ENCODE data around the gene TRIM72. TPM values are rescaled to one million over a fixed set of nuclear protein-coding genes. Genes with fewer than 3 reads are reported as not detected.
"Not testable (repeated sequence)": the region's sequence is repeated elsewhere in the genome, so short reads cannot be mapped to it uniquely, and the experiment has no call there.

The TRIM72 gene
- total RNA-seq: 0.04 TPM in 1 of 2 replicates, not detected in the other

GRCh38 chr16:31213877-31214707 lies at the start of gene TRIM72:
Gene TRIM72 (plus strand): TSS chr16:31214119. CDS start chr16:31214739, 620 bp downstream.
- DNase-seq (ENCODE audit: low read depth, low spot score): no peak

GRCh38 chr16:31167315-31167714 lies 46.6 kb upstream of the TRIM72 start:
- no peak for DNase-seq (ENCODE audit: low read depth, low spot score)

GRCh38 chr16:31168848-31169247 lies 45.1 kb upstream of the TRIM72 start:
- no peak for DNase-seq (ENCODE audit: low read depth, low spot score)

GRCh38 chr16:31170048-31170447 lies 43.9 kb upstream of the TRIM72 start:
- not testable (repeated sequence) for DNase-seq (ENCODE audit: low read depth, low spot score)

GRCh38 chr16:31177136-31177535 lies 36.8 kb upstream of the TRIM72 start:
- DNase-seq (ENCODE audit: low read depth, low spot score): no peak

GRCh38 chr16:31179219-31179746 lies 34.6 kb upstream of the TRIM72 start:
- DNase-seq (ENCODE audit: low read depth, low spot score): no peak

- DNase-seq (ENCODE audit: low read depth, low spot score): peak; percentile 49
Measured at GRCh38 chr16:31179747-31180459, 34.0 kb upstream of the TRIM72 start, which contains the start of gene FUS. Gene FUS (plus strand): TSS chr16:31180139. CDS start chr16:31180215, 76 bp downstream.

GRCh38 chr16:31181102-31181830 lies 32.7 kb upstream of the TRIM72 start:
- no peak for DNase-seq (ENCODE audit: low read depth, low spot score)

- no peak for DNase-seq (ENCODE audit: low read depth, low spot score)
Measured at GRCh38 chr16:31182391-31182790, 31.5 kb upstream of the TRIM72 start.

- DNase-seq (ENCODE audit: low read depth, low spot score): no peak
Measured at GRCh38 chr16:31183432-31184428, 30.2 kb upstream of the TRIM72 start.

GRCh38 chr16:31184888-31185287 lies 29.0 kb upstream of the TRIM72 start:
- no peak for DNase-seq (ENCODE audit: low read depth, low spot score)

GRCh38 chr16:31185339-31185738 lies 28.6 kb upstream of the TRIM72 start:
- no peak for DNase-seq (ENCODE audit: low read depth, low spot score)

GRCh38 chr16:31186176-31186575 lies 27.7 kb upstream of the TRIM72 start:
- no peak for DNase-seq (ENCODE audit: low read depth, low spot score)

- DNase-seq (ENCODE audit: low read depth, low spot score): no peak
Measured at GRCh38 chr16:31186930-31187807, 26.8 kb upstream of the TRIM72 start.

- no peak for DNase-seq (ENCODE audit: low read depth, low spot score)
Measured at GRCh38 chr16:31187808-31188189, 26.1 kb upstream of the TRIM72 start.

GRCh38 chr16:31188450-31189411 lies 25.2 kb upstream of the TRIM72 start:
- no peak for DNase-seq (ENCODE audit: low read depth, low spot score)

GRCh38 chr16:31189412-31189778 lies 24.5 kb upstream of the TRIM72 start:
- no peak for DNase-seq (ENCODE audit: low read depth, low spot score)

GRCh38 chr16:31190061-31190460 lies 23.9 kb upstream of the TRIM72 start:
- no peak for DNase-seq (ENCODE audit: low read depth, low spot score)

Measured in pulmonary artery endothelial cell (primary cell).